ENCODE data around the gene ARL17A. TPM values are rescaled to one million over a fixed set of nuclear protein-coding genes. Genes with fewer than 3 reads are reported as not detected.
"Not testable (repeated sequence)": the region's sequence is repeated elsewhere in the genome, so short reads cannot be mapped to it uniquely, and the experiment has no call there.

ARL17A gene
- 1 to 10 TPM; 2.0 to 5.8 TPM for polyA plus RNA-seq

DNA sequence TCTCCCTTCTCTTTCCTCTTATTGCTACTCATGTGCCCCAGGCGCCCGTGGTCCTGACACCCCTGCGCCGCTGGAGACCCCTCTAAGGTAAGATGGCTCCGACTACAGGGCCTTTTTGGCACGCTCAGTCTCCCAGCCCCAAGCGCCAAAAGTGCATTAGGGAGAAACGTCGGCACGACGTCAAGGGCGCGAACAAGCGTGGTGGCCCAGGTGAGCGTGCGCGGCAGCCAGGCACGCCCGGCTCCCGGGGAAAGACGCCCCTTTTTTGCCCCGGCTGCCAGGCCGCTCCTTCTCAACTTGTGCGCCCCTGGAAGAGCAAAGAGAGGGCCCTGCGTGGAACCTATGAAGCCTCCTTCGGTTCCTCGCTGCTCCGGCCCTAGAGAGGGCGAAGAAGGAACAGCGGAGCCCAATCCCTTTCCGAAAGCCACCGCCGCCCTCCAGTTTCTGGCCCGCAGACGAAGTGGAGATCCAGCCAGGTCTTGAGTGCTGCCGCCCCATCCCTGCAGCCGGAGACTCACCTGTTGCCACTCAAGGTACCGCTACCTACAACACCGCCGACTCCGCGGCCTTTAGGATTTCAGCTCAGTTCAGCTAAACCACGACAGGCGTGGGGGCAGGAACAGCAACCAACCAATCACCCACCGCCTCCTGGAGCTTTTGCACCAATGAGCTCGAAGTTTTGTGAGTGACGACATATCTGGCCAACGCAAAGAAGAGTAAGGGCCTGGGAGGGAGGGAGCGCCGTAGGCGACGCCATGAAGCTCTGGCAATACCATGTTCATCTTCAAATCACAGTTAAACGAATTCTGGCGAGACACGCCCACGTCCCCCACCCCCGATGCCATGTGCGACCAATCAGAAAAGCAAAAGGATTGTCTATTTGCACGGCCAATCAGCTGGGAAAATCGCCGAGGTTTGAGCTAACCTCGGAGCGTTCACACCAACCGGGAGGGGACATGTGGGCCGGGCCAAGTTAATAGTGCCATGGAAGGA, at the start of gene ARL17A:
ARL17A (minus strand) TSS at position 609 of the 993 bp plus-strand sequence. CDS start 3,369 bp downstream, outside the sequence.
- H3K27me3 ChIP-seq (ENCODE audit: control insufficient read depth in 1 of 2, insufficient read depth in 2 of 2, low read length in 2 of 2); H3K4me1 ChIP-seq (ENCODE audit: control insufficient read depth in 2 of 2, insufficient read depth in 2 of 2, low read length in 1 of 2); H3K27ac ChIP-seq (ENCODE audit: low read depth in 2 of 2, low read length in 1 of 2); H3K4me3 ChIP-seq (ENCODE audit: low read depth in 1 of 2, low read length in 2 of 2); H3K36me3 ChIP-seq (ENCODE audit: control insufficient read depth in 2 of 2, insufficient read depth in 2 of 2, low read length in 1 of 2); H3K9me3 ChIP-seq (ENCODE audit: control insufficient read depth in 2 of 2, insufficient read depth in 1 of 2, low read depth in 1 of 2, low read length in 1 of 2): not testable (repeated sequence)
- 0% methylated on average over 7 to 14 of the region's 65 CpGs for WGBS, 2 donors

DNA sequence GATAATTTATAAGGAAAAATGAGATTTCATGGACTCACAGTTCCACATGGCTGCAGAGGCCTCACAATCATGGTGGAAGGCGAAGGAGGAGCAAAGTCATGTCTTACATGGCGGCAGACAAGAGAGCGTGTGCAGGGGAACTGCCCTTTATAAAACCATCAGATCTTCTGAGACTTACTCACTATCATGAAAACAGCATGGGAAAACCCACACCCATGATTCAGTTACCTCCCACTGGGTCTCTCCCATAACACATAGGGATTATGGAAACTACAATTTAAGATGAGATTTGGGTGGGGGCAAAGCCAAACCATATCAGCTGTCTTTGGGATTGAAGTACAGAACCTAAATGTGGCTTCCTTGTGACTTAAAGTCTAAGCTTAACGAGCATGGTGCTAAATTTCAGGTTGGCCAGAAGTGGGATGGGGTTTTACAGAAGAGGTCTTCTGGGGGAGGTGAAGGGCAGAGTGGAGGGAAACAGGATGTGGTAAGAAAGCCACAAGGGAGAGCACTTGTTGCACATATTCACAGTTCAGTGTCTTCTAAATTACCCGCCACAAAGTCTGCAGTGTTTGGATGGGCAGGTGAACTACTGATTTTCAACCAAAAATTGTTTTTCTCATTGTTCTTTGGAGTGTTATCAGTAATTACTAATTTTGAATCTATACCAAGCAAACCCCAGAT, 49.4 kb upstream of the ARL17A start:
- H3K27me3 ChIP-seq (ENCODE audit: control insufficient read depth in 1 of 2, insufficient read depth in 2 of 2, low read length in 2 of 2); H3K27ac ChIP-seq (ENCODE audit: low read depth in 2 of 2, low read length in 1 of 2); H3K4me3 ChIP-seq (ENCODE audit: low read depth in 1 of 2, low read length in 2 of 2); H3K4me1 ChIP-seq (ENCODE audit: control insufficient read depth in 2 of 2, insufficient read depth in 2 of 2, low read length in 1 of 2); H3K9me3 ChIP-seq (ENCODE audit: control insufficient read depth in 2 of 2, insufficient read depth in 1 of 2, low read depth in 1 of 2, low read length in 1 of 2); H3K36me3 ChIP-seq (ENCODE audit: control insufficient read depth in 2 of 2, insufficient read depth in 2 of 2, low read length in 1 of 2): not testable (repeated sequence)
- WGBS, 2 donors, result no CpG with 5 or more reads among the region's 5 CpGs

DNA sequence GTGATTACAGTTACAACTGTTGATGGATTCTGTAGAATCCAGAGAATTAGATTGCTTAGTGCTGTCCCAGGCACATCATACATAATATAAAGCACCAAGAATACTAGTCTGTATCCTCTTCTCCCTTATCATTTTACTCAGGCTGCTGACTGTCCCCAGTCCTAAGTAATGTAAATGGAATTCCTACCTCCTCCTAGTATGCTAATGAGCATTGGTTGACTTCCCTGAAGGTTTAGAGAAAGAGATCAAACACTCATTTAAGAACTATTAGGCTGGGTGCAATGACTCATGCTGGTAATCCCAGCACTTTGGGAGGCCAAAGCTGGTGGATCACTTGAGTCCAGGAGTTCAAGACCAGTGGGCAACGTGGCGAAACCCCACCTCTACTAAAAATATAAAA, 48.0 kb upstream of the ARL17A start:
- not testable (repeated sequence) for H3K27me3 ChIP-seq (ENCODE audit: control insufficient read depth in 1 of 2, insufficient read depth in 2 of 2, low read length in 2 of 2); H3K27ac ChIP-seq (ENCODE audit: low read depth in 2 of 2, low read length in 1 of 2); H3K9me3 ChIP-seq (ENCODE audit: control insufficient read depth in 2 of 2, insufficient read depth in 1 of 2, low read depth in 1 of 2, low read length in 1 of 2); H3K4me3 ChIP-seq (ENCODE audit: low read depth in 1 of 2, low read length in 2 of 2); H3K4me1 ChIP-seq (ENCODE audit: control insufficient read depth in 2 of 2, insufficient read depth in 2 of 2, low read length in 1 of 2); H3K36me3 ChIP-seq (ENCODE audit: control insufficient read depth in 2 of 2, insufficient read depth in 2 of 2, low read length in 1 of 2)
- WGBS, 2 donors, result no CpG with 5 or more reads among the region's 2 CpGs

DNA sequence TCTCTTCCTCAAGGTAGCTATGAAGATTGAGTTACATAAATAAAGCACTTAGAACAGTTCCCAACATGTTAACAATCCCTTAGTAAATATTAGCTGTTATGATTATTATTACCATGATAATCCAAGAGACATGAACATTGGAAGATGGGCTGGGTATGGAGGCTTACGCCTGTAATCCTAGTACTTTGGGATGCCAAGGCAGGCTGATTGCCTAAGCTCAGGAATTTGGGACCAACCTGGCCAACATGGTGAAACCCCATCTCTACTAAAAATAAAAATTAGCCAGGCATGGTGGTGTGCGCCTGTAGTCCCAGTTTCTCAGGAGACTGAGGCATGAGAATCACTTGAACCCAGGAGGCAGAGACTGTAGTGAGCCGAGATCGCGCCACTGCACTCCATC, 45.2 kb upstream of the ARL17A start:
- no CpG with 5 or more reads among the region's 5 CpGs for WGBS, 2 donors

DNA sequence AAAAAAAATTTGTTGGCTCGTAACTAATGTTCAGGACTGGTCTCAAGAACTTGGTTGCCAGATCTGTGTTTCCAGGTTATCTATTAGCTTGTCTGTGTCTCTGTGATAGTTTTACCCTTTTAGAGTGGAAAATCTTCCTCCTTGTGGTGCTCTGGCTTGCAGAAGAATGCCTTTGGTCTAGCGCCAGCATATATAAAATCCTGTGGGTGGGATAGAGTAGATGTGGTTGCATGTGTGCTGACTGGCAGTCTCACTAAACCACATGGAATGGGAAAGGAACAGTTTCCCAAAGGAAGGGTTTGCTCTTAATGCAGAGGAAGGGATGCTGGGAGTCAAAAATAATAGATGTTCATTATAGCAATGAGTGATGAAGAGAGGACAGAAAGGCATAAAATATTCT, 44.3 kb upstream of the ARL17A start:
- H3K36me3 ChIP-seq (ENCODE audit: control insufficient read depth in 2 of 2, insufficient read depth in 2 of 2, low read length in 1 of 2); H3K27ac ChIP-seq (ENCODE audit: low read depth in 2 of 2, low read length in 1 of 2); H3K27me3 ChIP-seq (ENCODE audit: control insufficient read depth in 1 of 2, insufficient read depth in 2 of 2, low read length in 2 of 2); H3K4me1 ChIP-seq (ENCODE audit: control insufficient read depth in 2 of 2, insufficient read depth in 2 of 2, low read length in 1 of 2); H3K9me3 ChIP-seq (ENCODE audit: control insufficient read depth in 2 of 2, insufficient read depth in 1 of 2, low read depth in 1 of 2, low read length in 1 of 2); H3K4me3 ChIP-seq (ENCODE audit: low read depth in 1 of 2, low read length in 2 of 2): not testable (repeated sequence)
- no CpG with 5 or more reads among the region's 2 CpGs for WGBS, 2 donors

More for the DNA sequence above, 45.2 kb upstream of the ARL17A start:
- not testable (repeated sequence) for H3K4me3 ChIP-seq (ENCODE audit: low read depth in 1 of 2, low read length in 2 of 2); H3K4me1 ChIP-seq (ENCODE audit: control insufficient read depth in 2 of 2, insufficient read depth in 2 of 2, low read length in 1 of 2); H3K36me3 ChIP-seq (ENCODE audit: control insufficient read depth in 2 of 2, insufficient read depth in 2 of 2, low read length in 1 of 2); H3K27ac ChIP-seq (ENCODE audit: low read depth in 2 of 2, low read length in 1 of 2); H3K27me3 ChIP-seq (ENCODE audit: control insufficient read depth in 1 of 2, insufficient read depth in 2 of 2, low read length in 2 of 2); H3K9me3 ChIP-seq (ENCODE audit: control insufficient read depth in 2 of 2, insufficient read depth in 1 of 2, low read depth in 1 of 2, low read length in 1 of 2)

DNA sequence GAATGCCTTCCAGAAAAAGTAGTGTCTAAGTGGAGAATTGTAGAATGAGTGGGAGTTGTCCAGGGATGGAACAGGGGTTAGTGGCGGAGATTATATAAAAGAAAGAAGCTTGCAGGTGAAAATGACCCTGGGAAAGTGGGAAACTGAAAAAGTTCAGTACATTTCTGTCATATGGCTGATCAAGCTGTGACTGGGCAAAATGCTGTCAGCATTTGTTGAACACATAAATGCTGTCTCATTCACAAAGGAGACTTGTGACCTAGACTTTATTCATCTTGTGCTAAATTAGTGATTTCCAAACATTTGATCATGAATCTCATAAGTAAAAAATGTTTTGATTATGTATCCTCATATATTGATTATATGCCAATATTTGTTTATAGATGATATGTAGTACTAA, 39.5 kb upstream of the ARL17A start:
- not testable (repeated sequence) for H3K4me3 ChIP-seq (ENCODE audit: low read depth in 1 of 2, low read length in 2 of 2); H3K4me1 ChIP-seq (ENCODE audit: control insufficient read depth in 2 of 2, insufficient read depth in 2 of 2, low read length in 1 of 2); H3K27me3 ChIP-seq (ENCODE audit: control insufficient read depth in 1 of 2, insufficient read depth in 2 of 2, low read length in 2 of 2); H3K27ac ChIP-seq (ENCODE audit: low read depth in 2 of 2, low read length in 1 of 2); H3K9me3 ChIP-seq (ENCODE audit: control insufficient read depth in 2 of 2, insufficient read depth in 1 of 2, low read depth in 1 of 2, low read length in 1 of 2); H3K36me3 ChIP-seq (ENCODE audit: control insufficient read depth in 2 of 2, insufficient read depth in 2 of 2, low read length in 1 of 2)
- no CpG with 5 or more reads among the region's 1 CpG for WGBS, 2 donors

DNA sequence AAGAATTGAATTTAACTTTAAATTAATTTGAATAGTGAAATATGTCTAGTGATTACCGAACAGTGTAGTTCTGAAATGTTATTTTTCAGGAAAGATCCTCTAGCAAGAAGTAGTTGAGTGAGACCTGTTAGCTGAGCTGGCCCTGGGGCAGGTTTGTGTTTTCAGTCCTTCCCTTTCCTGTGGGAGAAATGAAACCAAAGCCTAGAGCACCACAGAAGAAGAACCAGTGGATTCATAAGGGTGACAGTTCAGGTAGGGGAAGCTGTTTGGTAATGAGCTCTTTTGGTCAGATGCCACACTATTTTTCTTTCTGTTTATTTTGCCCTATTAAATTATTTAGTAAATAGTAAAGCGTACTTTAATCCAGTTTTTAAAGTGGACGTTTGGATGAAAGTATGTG, 37.6 kb upstream of the ARL17A start:
- WGBS, 2 donors, result no CpG with 5 or more reads among the region's 3 CpGs
- not testable (repeated sequence) for H3K4me3 ChIP-seq (ENCODE audit: low read depth in 1 of 2, low read length in 2 of 2); H3K27me3 ChIP-seq (ENCODE audit: control insufficient read depth in 1 of 2, insufficient read depth in 2 of 2, low read length in 2 of 2); H3K36me3 ChIP-seq (ENCODE audit: control insufficient read depth in 2 of 2, insufficient read depth in 2 of 2, low read length in 1 of 2); H3K9me3 ChIP-seq (ENCODE audit: control insufficient read depth in 2 of 2, insufficient read depth in 1 of 2, low read depth in 1 of 2, low read length in 1 of 2); H3K27ac ChIP-seq (ENCODE audit: low read depth in 2 of 2, low read length in 1 of 2); H3K4me1 ChIP-seq (ENCODE audit: control insufficient read depth in 2 of 2, insufficient read depth in 2 of 2, low read length in 1 of 2)

DNA sequence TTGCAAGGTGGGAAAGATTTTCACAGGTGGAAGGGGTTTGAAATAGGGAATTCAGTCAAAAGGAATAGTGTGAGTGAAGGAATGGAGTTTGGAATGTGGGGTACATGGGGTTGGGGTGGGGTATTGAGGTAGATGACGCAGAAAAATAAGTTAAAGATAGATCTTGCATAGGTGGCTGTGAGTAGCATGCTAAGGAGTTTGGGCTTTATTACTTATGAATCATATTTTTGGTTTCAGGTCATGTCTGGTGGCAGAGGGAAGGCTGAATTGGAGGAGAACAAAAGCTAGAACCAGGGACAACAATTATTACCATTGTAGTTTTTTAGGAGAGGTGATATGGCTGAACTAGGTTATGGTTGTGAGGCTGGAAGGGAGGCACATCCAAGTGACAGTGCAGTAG, 34.4 kb upstream of the ARL17A start:
- H3K4me3 ChIP-seq (ENCODE audit: low read depth in 1 of 2, low read length in 2 of 2); H3K36me3 ChIP-seq (ENCODE audit: control insufficient read depth in 2 of 2, insufficient read depth in 2 of 2, low read length in 1 of 2); H3K9me3 ChIP-seq (ENCODE audit: control insufficient read depth in 2 of 2, insufficient read depth in 1 of 2, low read depth in 1 of 2, low read length in 1 of 2); H3K4me1 ChIP-seq (ENCODE audit: control insufficient read depth in 2 of 2, insufficient read depth in 2 of 2, low read length in 1 of 2); H3K27ac ChIP-seq (ENCODE audit: low read depth in 2 of 2, low read length in 1 of 2); H3K27me3 ChIP-seq (ENCODE audit: control insufficient read depth in 1 of 2, insufficient read depth in 2 of 2, low read length in 2 of 2): not testable (repeated sequence)
- no CpG with 5 or more reads among the region's 1 CpG for WGBS, 2 donors

DNA sequence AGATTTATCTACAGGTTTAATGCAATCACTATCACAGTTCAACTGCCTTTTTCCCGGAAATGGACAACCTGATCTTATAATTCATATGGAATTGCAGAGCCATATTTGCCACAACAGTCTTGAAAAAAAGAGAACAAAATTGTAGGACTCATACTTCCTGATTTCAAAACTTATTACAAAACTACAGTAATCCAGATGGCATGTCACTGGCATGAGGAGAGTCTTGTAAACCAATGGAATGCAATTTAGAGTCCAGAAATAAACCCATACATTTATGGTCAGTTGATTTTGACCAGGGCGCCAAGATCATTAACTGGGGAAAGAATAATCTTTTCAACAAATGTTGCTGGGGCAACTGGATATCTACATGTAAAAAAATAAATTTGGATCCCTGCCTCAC, 31.8 kb upstream of the ARL17A start:
- H3K36me3 ChIP-seq (ENCODE audit: control insufficient read depth in 2 of 2, insufficient read depth in 2 of 2, low read length in 1 of 2); H3K27ac ChIP-seq (ENCODE audit: low read depth in 2 of 2, low read length in 1 of 2); H3K9me3 ChIP-seq (ENCODE audit: control insufficient read depth in 2 of 2, insufficient read depth in 1 of 2, low read depth in 1 of 2, low read length in 1 of 2); H3K4me1 ChIP-seq (ENCODE audit: control insufficient read depth in 2 of 2, insufficient read depth in 2 of 2, low read length in 1 of 2); H3K4me3 ChIP-seq (ENCODE audit: low read depth in 1 of 2, low read length in 2 of 2); H3K27me3 ChIP-seq (ENCODE audit: control insufficient read depth in 1 of 2, insufficient read depth in 2 of 2, low read length in 2 of 2): not testable (repeated sequence)
- WGBS, 2 donors, result no CpG with 5 or more reads among the region's 2 CpGs

DNA sequence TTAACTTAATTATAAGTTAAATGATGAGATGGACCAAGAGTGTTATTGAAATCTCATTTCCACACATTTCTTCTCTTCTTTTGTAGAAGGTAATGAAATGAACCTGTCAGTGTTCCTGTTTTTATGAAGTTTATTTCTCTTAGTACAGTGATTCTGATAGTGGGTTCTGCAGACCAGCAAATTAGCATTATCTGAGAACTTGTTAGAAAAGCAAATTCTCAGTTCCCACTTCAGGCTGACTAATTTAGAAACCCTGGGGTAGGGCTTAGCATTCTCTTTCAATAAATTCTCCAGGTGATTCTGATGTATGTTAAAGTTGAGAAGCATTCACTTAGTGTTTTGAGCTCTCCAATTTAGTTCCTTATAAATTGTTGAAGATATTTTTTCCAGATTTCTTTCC, 23.6 kb upstream of the ARL17A start:
- H3K9me3 ChIP-seq (ENCODE audit: control insufficient read depth in 2 of 2, insufficient read depth in 1 of 2, low read depth in 1 of 2, low read length in 1 of 2), result not testable (repeated sequence)

More for the DNA sequence above, 23.6 kb upstream of the ARL17A start:
- not testable (repeated sequence) for H3K27ac ChIP-seq (ENCODE audit: low read depth in 2 of 2, low read length in 1 of 2); H3K4me3 ChIP-seq (ENCODE audit: low read depth in 1 of 2, low read length in 2 of 2); H3K36me3 ChIP-seq (ENCODE audit: control insufficient read depth in 2 of 2, insufficient read depth in 2 of 2, low read length in 1 of 2); H3K27me3 ChIP-seq (ENCODE audit: control insufficient read depth in 1 of 2, insufficient read depth in 2 of 2, low read length in 2 of 2); H3K4me1 ChIP-seq (ENCODE audit: control insufficient read depth in 2 of 2, insufficient read depth in 2 of 2, low read length in 1 of 2)
